Measurements from ENCODE around the gene OGDHL.

OGDHL gene

DNA sequence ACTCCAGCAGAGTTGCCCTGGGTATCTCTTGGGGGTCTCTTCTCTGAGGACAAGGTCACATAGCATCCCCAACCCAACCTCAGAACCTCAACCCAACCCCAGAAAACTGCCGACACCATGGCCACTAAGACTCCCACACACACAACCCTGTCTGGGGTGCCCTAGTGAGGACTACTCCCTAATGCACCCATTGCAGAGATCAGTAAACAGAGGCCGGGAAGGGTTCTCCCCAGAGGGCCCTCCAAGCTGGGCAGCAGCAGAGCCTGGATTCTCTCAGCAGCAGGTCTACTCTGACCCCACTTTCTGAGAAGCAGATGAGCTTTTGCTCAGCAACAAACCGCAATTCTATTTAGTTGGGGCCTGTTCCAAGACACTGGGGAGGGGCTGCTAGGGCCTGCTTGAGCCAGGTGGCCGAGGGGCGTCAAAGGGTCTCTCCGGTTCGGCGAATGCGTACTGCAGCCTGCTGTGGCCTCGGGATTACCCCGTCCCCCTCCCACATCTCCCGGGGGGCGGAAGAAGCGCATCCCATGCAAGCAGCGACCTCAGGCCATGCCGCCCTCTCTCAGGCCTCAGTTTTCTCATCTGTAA is 828 bp downstream of the OGDHL start:
- TF ChIP-seq, protein P1, sequence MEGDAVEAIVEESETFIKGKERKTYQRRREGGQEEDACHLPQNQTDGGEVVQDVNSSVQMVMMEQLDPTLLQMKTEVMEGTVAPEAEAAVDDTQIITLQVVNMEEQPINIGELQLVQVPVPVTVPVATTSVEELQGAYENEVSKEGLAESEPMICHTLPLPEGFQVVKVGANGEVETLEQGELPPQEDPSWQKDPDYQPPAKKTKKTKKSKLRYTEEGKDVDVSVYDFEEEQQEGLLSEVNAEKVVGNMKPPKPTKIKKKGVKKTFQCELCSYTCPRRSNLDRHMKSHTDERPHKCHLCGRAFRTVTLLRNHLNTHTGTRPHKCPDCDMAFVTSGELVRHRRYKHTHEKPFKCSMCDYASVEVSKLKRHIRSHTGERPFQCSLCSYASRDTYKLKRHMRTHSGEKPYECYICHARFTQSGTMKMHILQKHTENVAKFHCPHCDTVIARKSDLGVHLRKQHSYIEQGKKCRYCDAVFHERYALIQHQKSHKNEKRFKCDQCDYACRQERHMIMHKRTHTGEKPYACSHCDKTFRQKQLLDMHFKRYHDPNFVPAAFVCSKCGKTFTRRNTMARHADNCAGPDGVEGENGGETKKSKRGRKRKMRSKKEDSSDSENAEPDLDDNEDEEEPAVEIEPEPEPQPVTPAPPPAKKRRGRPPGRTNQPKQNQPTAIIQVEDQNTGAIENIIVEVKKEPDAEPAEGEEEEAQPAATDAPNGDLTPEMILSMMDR (IDR thresholded peaks at IDR 0.05) = no peak

DNA sequence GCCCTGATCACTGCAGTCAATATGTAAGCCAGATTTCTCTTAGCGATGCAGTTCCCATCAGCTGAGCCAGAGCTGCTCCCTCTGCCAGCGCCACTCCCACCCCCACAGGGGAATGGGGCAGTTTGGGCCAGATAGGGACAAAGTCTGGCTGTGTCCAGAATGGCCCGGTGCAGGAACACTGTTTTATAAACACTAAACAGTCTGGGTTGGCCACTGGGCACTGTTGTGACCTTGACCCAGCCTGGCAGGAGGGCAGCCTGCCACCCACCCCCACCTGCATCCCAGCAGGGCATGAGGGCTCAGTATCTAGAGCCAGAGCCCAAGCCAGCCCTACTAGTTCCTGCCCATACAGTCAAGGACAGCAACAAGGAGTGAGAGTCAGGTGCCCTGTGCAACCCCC is 1.3 kb downstream of the OGDHL start:
- TF ChIP-seq, protein P1 (IDR thresholded peaks at IDR 0.05) = no peak

DNA sequence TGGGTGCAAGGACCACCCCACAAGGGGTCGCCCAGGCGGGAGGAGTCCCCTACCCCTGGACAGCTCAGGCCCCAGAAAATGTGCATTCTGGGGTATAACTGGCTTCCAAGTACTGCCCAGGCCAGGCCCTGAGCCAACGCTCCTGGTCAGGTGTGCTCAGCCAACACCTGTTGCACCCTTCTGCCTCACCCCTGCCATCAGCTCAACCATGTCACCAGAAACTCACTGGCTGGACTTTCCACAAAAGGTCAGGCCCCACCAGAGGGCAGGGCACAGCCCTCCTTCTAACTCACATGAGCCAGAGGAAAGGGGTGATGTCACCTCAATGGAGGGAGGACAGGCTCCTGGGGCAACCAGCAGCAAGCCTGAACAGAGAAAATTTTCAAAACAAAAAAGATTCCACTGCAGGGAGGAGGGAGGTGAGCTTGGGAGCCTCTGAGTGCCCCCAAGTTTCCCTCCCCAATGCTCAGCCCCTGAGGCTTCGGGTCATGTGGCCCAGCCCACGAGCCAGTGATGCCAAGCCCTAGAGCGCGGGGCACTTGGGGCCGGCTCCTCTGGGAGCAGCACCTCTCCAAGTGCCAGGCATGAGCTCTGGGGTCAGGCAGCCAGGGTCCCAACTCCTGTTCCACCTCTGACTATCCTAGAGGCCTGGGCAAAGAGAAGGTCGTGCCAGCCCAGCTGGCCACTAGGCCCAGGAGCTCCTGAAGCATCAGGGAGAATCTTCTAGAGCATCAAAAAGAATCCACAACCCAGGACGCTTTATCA is 2.2 kb downstream of the OGDHL start:
- TF ChIP-seq, protein P1 (IDR thresholded peaks at IDR 0.05) = no peak

DNA sequence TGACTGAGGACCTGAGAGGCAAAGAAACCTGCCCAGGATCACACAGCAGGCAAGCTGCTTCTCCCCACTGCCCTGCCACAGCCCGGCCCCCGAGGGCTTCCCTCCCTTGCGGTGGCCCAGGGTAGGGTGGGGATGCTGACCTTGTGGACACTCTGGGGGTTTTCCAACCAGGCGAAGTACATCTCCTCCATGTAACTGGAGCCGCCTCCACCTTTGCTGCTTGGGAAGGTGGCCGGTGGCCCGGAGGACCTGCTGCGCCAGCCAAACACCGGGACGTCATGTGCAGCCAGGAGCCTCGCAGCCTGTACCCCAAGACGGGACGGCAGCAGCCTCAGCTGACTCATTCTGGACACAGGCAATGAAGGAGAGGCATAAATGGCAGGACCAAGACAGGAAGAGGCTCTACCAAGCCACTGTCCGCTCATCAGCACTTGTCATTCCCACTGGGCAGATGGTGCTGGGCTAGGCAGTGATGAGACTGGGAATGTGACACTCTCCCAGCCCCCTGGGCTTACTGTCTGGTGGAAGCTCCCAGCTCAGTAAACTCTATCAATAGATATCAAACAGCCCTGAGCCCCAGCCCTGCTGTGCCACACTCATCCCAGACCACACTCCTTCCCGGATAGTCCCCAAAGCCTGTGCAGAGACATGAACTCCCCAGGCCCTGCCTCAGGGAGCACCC is 3.7 kb downstream of the OGDHL start:
- TF ChIP-seq, protein P1 (IDR thresholded peaks at IDR 0.05) = no peak

DNA sequence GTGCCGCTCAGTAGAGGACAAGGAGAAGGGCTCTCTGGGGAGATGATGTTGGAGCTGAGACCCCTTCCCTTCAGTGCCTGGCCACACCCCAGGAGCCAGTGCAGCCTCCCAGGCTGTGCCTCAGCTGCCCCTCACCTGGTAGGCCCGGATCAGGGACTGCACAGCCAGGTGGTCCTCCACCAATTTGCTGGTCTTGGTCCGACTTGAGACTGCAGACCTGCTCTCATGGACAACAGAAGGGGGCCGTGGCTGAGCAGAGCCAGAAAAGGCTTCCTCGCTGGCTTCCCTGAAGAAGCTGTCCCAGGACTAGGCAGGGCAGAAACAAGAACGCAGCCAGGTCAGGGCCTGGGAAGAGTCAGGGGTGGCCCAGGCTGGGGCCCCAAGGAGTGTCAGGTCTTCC is 5.5 kb downstream of the OGDHL start:
- TF ChIP-seq, protein P1 (IDR thresholded peaks at IDR 0.05) = no peak

DNA sequence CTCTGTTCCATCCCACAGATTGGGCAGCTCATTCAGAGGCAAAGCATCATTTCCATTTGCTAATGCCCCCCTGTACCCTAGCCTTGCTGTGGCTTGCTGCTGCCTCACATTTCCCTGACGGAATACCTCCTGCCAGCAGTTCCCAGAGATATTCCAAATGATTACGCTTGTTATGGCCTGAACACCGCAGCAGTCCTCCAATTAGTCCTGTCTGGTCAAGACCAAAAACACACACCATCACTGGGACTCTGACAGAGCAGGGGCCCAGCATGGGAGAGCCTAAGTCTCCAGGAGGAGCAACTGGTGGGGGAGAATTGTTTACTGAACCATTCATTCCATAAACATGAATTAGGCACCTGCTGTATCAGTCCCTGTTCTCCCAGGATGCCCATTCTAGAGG is 6.1 kb downstream of the OGDHL start:
- TF ChIP-seq, protein P1 (IDR thresholded peaks at IDR 0.05) = no peak

DNA sequence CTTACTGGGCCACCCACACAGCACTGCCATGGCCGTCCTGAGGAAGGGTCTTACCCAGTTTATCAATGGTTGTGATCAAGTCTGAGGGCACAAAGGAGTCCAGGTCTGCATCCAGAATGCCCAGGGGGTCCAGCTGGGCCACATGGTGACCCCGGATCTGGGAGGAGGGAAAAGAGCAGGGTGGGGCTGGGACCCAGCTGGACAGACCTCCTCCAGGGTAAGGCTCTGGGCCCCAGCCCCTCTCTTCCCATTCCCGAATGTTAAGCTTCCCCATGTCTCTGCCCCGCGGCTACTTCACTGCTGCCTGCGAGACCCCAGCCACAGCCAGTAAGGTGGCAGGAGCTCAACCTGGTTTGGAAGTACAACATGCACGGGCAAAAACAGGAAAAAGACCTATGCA is 9.5 kb downstream of the OGDHL start:
- TF ChIP-seq, protein P1 (IDR thresholded peaks at IDR 0.05) = no peak
